K562 (cell line): ENCODE data around the gene POLD4. TPM values are rescaled to one million over a fixed set of nuclear protein-coding genes. Genes with fewer than 3 reads are reported as not detected.

Source experiments
- ARID3A ChIP-seq: IDR thresholded peaks from 2 replicates; pipeline ENCODE4 v1.6.1; 2012; ENCODE audit warnings: low read depth, low read length, improper control_type of control experiment, borderline replicate concordance
- CBFA2T2 ChIP-seq: fragments of 450-650 bp; conservative IDR thresholded peaks from 2 replicates; pipeline ENCODE4 v1.6.1; 2017; ENCODE audit warnings: mild to moderate bottlenecking
- FOXJ3 ChIP-seq: sonication (generic); formaldehyde crosslinking; IDR thresholded peaks from 2 replicates; pipeline ENCODE4 v1.4.0; 2020; ENCODE audit warnings: mild to moderate bottlenecking, missing genetic modification reagents
- GATAD2A ChIP-seq: fragments of 450-650 bp; IDR thresholded peaks from 2 replicates; pipeline ENCODE4 v1.6.1; 2017
- HDAC3 ChIP-seq: fragments of 450-650 bp; IDR thresholded peaks from 2 replicates; pipeline ENCODE4 v1.6.1; 2018; ENCODE audit warnings: borderline replicate concordance, mild to moderate bottlenecking, moderate library complexity; ENCODE audit not compliant: partially characterized antibody
- HOMEZ ChIP-seq: fragments of 250-450 bp; sonication (Bioruptor Pico); IDR thresholded peaks from 2 replicates; pipeline ENCODE4 v1.4.0; 2020; ENCODE audit warnings: mild to moderate bottlenecking, moderate library complexity
- MTF1 ChIP-seq: fragments of 250-450 bp; sonication (Bioruptor Pico); IDR thresholded peaks from 2 replicates; pipeline ENCODE4 v1.9.0; 2021; ENCODE audit warnings: moderate library complexity, mild to moderate bottlenecking, inconsistent platforms, borderline replicate concordance
- NFE2 ChIP-seq: IDR thresholded peaks from 2 replicates; pipeline ENCODE4 v1.6.1; 2014; ENCODE audit warnings: antibody characterized with exemption, low read depth
- NR2C2 ChIP-seq, 2 experiments: fragments of 200-800 bp in 1 of 2; sonication (Bioruptor generic) in 1 of 2; sonication (generic) in 1 of 2; formaldehyde crosslinking in 1 of 2; IDR thresholded peaks; 2 replicates each; pipeline versions ENCODE4 v1.6.1 to v1.8.0; 2016 to 2022; ENCODE audit warnings: mild to moderate bottlenecking in 1 of 2, missing compliant biosample characterization in 1 of 2, missing genetic modification characterization in 1 of 2, missing genetic modification reagents in 1 of 2
- PCBP2 ChIP-seq: fragments of 200-400 bp; formaldehyde crosslinking; IDR thresholded peaks from 2 replicates; pipeline ENCODE4 v1.6.1; 2018; ENCODE audit warnings: low read length, low read depth, mild to moderate bottlenecking, moderate library complexity; ENCODE audit not compliant: poor library complexity, severe bottlenecking
- SIN3A ChIP-seq, 2 experiments: fragments of 150-350 bp in 1 of 2; IDR thresholded peaks; 2 replicates each; pipeline ENCODE4 v1.6.1; 2011 to 2016; ENCODE audit warnings: borderline replicate concordance in 2 of 2, low read depth in 2 of 2, low read length in 2 of 2, mild to moderate bottlenecking in 2 of 2, moderate library complexity in 2 of 2; ENCODE audit not compliant: control insufficient read depth in 1 of 2
- STAT5A ChIP-seq: IDR thresholded peaks from 2 replicates; pipeline ENCODE4 v1.6.1; 2012; ENCODE audit warnings: low read length, inconsistent platforms, borderline replicate concordance
- THRAP3 ChIP-seq: fragments of 450-650 bp; IDR thresholded peaks from 2 replicates; pipeline ENCODE4 v1.6.1; 2016; ENCODE audit warnings: mild to moderate bottlenecking, inconsistent platforms, borderline replicate concordance
- THRB ChIP-seq: fragments of 450-650 bp; formaldehyde crosslinking; conservative IDR thresholded peaks from 2 replicates; pipeline ENCODE4 v1.4.0; 2022; ENCODE audit warnings: mild to moderate bottlenecking, missing genetic modification characterization
- XRCC5 ChIP-seq: fragments of 200-400 bp; formaldehyde crosslinking; IDR thresholded peaks from 2 replicates; pipeline ENCODE4 v1.6.1; 2017; ENCODE audit warnings: low read depth, mild to moderate bottlenecking, low read length
- ZC3H8 ChIP-seq: fragments of 450-650 bp; IDR thresholded peaks from 2 replicates; pipeline ENCODE4 v1.6.1; 2017
- ZNF280B ChIP-seq: fragments of 250-450 bp; sonication (Bioruptor Pico); IDR thresholded peaks from 2 replicates; pipeline ENCODE4 v1.5.1; 2021; ENCODE audit warnings: mild to moderate bottlenecking
- polyA plus RNA-seq, 8 experiments: library from polyadenylated mRNA; depleted of rRNA in 4 of 8; stranded (reverse) in 5 of 8; unstranded in 3 of 8; fragments of >200 nt; fragmentation: Nextera tagmentation in 2 of 8; fragmentation: Illumina TruSeq in 1 of 8; extraction: Ambion mirVana in 2 of 8; extraction: Trizol in 1 of 8; gene quantifications; 2 replicates each; pipeline versions ENCODE4 v1.2.1 to v1.2.3, GENCODE V29; 2011 to 2014; ENCODE audit warnings: inconsistent platforms in 1 of 8, missing spikeins in 1 of 8
- total RNA-seq, 7 experiments: library from RNA; depleted of rRNA in 6 of 7; stranded (reverse); fragments of >200 nt in 6 of 7; fragmentation: Illumina TruSeq in 2 of 7; extraction: Trizol in 2 of 7; gene quantifications; 2 replicates each; pipeline versions ENCODE4 v1.2.1 to v1.2.3, GENCODE V29; 2011 to 2021; ENCODE audit warnings: low replicate concordance in 1 of 7
- TF ChIP-seq, protein P1 (sequence below), 2 experiments: fragments of 450-650 bp in 1 of 2; sonication (generic) in 1 of 2; formaldehyde crosslinking; conservative IDR thresholded peaks; 2 replicates each; pipeline versions ENCODE4 v1.4.0 to v1.8.1; 2020 to 2022; ENCODE audit warnings: mild to moderate bottlenecking in 1 of 2, missing genetic modification reagents in 1 of 2

The POLD4 gene
- total and polyA plus RNA-seq, 9 of the 15 experiments (the other 6 are each of a cell fraction or from before 2014, with no cell fraction given) = 5.8 to 64.5 (median 18.3) TPM

- TF ChIP-seq, protein P1, sequence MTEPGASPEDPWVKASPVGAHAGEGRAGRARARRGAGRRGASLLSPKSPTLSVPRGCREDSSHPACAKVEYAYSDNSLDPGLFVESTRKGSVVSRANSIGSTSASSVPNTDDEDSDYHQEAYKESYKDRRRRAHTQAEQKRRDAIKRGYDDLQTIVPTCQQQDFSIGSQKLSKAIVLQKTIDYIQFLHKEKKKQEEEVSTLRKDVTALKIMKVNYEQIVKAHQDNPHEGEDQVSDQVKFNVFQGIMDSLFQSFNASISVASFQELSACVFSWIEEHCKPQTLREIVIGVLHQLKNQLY (CRISPR knock-in tag; conservative IDR thresholded peaks at IDR 0.05) = no peak
- TF ChIP-seq THRAP3 (no peak), STAT5A (no peak), ZNF280B (CRISPR knock-in tag) (no peak), HOMEZ (CRISPR knock-in tag) (no peak), CBFA2T2 (no peak), SIN3A (IDR thresholded peaks at IDR 0.05; ENCODE audit: borderline replicate concordance in 2 of 2, control insufficient read depth in 1 of 2, low read depth in 2 of 2, low read length in 2 of 2) (no peak), PCBP2 (no peak), XRCC5 (0 out of 2 replicates have a peak, but pooled peaks have one; percentile 23), NR2C2 (CRISPR knock-in tag; IDR thresholded peaks at IDR 0.05) (no peak), NR2C2 (tag; IDR thresholded peaks at IDR 0.05) (peak; percentile 52), FOXJ3 (no peak), MTF1 (no peak; the same call in 1 of the 2 replicates), ZC3H8 (no peak), NFE2 (peak; percentile 96), GATAD2A (peak; percentile 86; the same call in 1 of the 2 replicates), THRB (CRISPR knock-in tag) (no peak), ARID3A (no peak), HDAC3 (no peak)
These were observed 26.0 kb upstream of the POLD4 start (continued) for GRCh38 chr11:67379061-67380058.
